ENCODE results near the gene STK4. TPM values are rescaled to one million over a fixed set of nuclear protein-coding genes. Genes with fewer than 3 reads are reported as not detected.

STK4 gene
- total and polyA plus RNA-seq, 2 of the 8 experiments (the other 6 are each of a cell fraction or from before 2014, with no cell fraction given) = 12.0 to 34.3 TPM

- Histone ChIP-seq H3K9ac (replicated peaks in 1 of 4; ENCODE audit: extremely low read depth in 1 of 4, low read depth in 3 of 4, low read length in 3 of 4) (no peak overlapping the region), H3K79me2 (ENCODE audit: control insufficient read depth in 1 of 2, insufficient read depth in 2 of 2, low read length in 2 of 2) (no peaks in the 10 kb centered on the region), H3K27ac (ENCODE audit: low read depth, low read length) (no peak overlapping the region), H3K23me2 (ENCODE audit: low read depth, low read length) (no peaks in the 10 kb centered on the region; the same call in 1 of the 2 replicates), H3K4me2 (ENCODE audit: insufficient read depth in 1 of 2, low read depth in 2 of 2, low read length in 2 of 2) (no peak overlapping the region), H2BK5ac (ENCODE audit: low read depth, low read length) (no peak overlapping the region), H3K27me3 (replicated peaks in 1 of 4; ENCODE audit: control insufficient read depth in 3 of 4, extremely low read depth in 1 of 4, insufficient read depth in 3 of 4, low read length in 3 of 4) (peaks cover 0 to 13% (median 7%) of the 10 kb centered on the region in 4 experiments; a peak in 4 of 7 replicates), H3K18ac (ENCODE audit: extremely low read depth, low read length) (no peak overlapping the region), H3K4me3 (ENCODE audit: extremely low read depth in 1 of 4, insufficient read depth in 2 of 4, low read depth in 3 of 4, low read length in 4 of 4) (no peak overlapping the region), H3K4ac (replicated peaks; ENCODE audit: insufficient read length, low read depth, low read length) (no peak overlapping the region), H2AFZ (ENCODE audit: low read length) (no peak overlapping the region), H3K23ac (ENCODE audit: insufficient read length) (no peak overlapping the region), H4K5ac (ENCODE audit: insufficient read length, low read depth, low read length) (no peak overlapping the region), H2AK5ac (ENCODE audit: low read depth, low read length) (no peak overlapping the region), H3K9me3 (ENCODE audit: insufficient read depth in 2 of 2, low read depth in 1 of 2, low read length in 1 of 2) (no peaks in the 10 kb centered on the region; a peak in 1 of 4 replicates), H3K36me3 (ENCODE audit: control insufficient read depth in 2 of 4, insufficient read depth in 4 of 4, low read length in 3 of 4) (no peaks in the 10 kb centered on the region), H4K20me1 (replicated peaks in 1 of 2; ENCODE audit: control insufficient read depth in 1 of 2, insufficient read depth in 2 of 2, low read length in 2 of 2) (no peaks in the 10 kb centered on the region), H3K56ac (replicated peaks; ENCODE audit: insufficient read length, low read depth, low read length) (no peak overlapping the region), H2BK12ac (ENCODE audit: low read depth, low read length) (no peak overlapping the region), H3K79me1 (ENCODE audit: low read depth, low read length) (no peaks in the 10 kb centered on the region), H3K14ac (ENCODE audit: insufficient read length) (no peak overlapping the region), H2BK120ac (replicated peaks; ENCODE audit: low read depth, low read length) (no peak overlapping the region), H4K8ac (ENCODE audit: extremely low read depth, insufficient read depth, low read length) (no peak overlapping the region), H4K91ac (replicated peaks; ENCODE audit: insufficient read length, low read length) (no peak overlapping the region), H2BK20ac (ENCODE audit: low read length) (no peak overlapping the region), H3K4me1 (replicated peaks in 1 of 4; ENCODE audit: control insufficient read depth in 3 of 4, insufficient read depth in 4 of 4, low read length in 3 of 4) (peaks cover 0 to 6% (median 3%) of the 10 kb centered on the region in 4 experiments; a peak in 2 of 7 replicates), H2BK15ac (ENCODE audit: low read length) (no peak overlapping the region)
- FAIRE-seq (no peak), DNase-seq (ENCODE audit: low read depth in 1 of 2, low spot score in 2 of 2) (no peak)
- WGBS, 2 experiments (ENCODE audit: extremely low coverage in 1 of 2, insufficient coverage in 1 of 2, insufficient read length in 1 of 2, insufficient replicate concordance in 2 of 2, low coverage in 1 of 2, low lambda C conversion rate in 2 of 2, missing lambda C conversion rate in 1 of 2) = 90% methylated on average over 2 of the region's 2 CpGs; no CpG with 5 or more reads in 1 of the 2 experiments
- CTCF ChIA-PET (ENCODE audit: partially characterized antibody) = interaction anchor here (1.1 to 17.6 kb wide), 6 partner anchors 9 to 188 kb away, joined by 3 to 233 read pairs (median 13); partner anchors contain the start of gene KCNS1
- POLR2A ChIA-PET (ENCODE audit: partially characterized antibody) = interaction anchor here (1.2 to 1.5 kb wide), 2 partner anchors 10 to 17 kb away, joined by 3 to 7 read pairs; partner anchors contain the start of gene WFDC5
- TF ChIP-seq SIRT6 (IDR thresholded peaks at IDR 0.05; ENCODE audit: low read length) (no peak), EP300 (IDR thresholded peaks at IDR 0.05; ENCODE audit: borderline replicate concordance in 1 of 2, low read depth in 2 of 2, low read length in 2 of 2) (no peak), JUND (IDR thresholded peaks at IDR 0.05; ENCODE audit: low read length) (no peak), TEAD4 (IDR thresholded peaks at IDR 0.05; ENCODE audit: low read depth, low read length) (no peak), GTF2F1 (IDR thresholded peaks at IDR 0.05; ENCODE audit: borderline replicate concordance, low read depth, low read length) (no peak), CBX5 (IDR thresholded peaks at IDR 0.05; ENCODE audit: low read depth, low read length) (no peak), HDAC6 (IDR thresholded peaks at IDR 0.05; ENCODE audit: low read depth, low read length) (no peak)
- TF ChIP-seq, protein P1, sequence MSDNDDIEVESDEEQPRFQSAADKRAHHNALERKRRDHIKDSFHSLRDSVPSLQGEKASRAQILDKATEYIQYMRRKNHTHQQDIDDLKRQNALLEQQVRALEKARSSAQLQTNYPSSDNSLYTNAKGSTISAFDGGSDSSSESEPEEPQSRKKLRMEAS (IDR thresholded peaks at IDR 0.05) = no peak
- TF ChIP-seq, protein P2, sequence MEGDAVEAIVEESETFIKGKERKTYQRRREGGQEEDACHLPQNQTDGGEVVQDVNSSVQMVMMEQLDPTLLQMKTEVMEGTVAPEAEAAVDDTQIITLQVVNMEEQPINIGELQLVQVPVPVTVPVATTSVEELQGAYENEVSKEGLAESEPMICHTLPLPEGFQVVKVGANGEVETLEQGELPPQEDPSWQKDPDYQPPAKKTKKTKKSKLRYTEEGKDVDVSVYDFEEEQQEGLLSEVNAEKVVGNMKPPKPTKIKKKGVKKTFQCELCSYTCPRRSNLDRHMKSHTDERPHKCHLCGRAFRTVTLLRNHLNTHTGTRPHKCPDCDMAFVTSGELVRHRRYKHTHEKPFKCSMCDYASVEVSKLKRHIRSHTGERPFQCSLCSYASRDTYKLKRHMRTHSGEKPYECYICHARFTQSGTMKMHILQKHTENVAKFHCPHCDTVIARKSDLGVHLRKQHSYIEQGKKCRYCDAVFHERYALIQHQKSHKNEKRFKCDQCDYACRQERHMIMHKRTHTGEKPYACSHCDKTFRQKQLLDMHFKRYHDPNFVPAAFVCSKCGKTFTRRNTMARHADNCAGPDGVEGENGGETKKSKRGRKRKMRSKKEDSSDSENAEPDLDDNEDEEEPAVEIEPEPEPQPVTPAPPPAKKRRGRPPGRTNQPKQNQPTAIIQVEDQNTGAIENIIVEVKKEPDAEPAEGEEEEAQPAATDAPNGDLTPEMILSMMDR (IDR thresholded peaks at IDR 0.05; ENCODE audit: control extremely low read depth in 1 of 3, insufficient read depth in 1 of 3, low read depth in 1 of 3, low read length in 3 of 3) = no peak
- TF ChIP-seq, protein P3, sequence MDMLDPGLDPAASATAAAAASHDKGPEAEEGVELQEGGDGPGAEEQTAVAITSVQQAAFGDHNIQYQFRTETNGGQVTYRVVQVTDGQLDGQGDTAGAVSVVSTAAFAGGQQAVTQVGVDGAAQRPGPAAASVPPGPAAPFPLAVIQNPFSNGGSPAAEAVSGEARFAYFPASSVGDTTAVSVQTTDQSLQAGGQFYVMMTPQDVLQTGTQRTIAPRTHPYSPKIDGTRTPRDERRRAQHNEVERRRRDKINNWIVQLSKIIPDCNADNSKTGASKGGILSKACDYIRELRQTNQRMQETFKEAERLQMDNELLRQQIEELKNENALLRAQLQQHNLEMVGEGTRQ (IDR thresholded peaks at IDR 0.05; ENCODE audit: low read length) = no peak
Observed at GRCh38 chr20:45105317-45105716, 139.0 kb downstream of the STK4 start.

Measured in H1 (cell line).